ENCODE measurements around the gene ARHGAP1.

Gene ARHGAP1

DNA sequence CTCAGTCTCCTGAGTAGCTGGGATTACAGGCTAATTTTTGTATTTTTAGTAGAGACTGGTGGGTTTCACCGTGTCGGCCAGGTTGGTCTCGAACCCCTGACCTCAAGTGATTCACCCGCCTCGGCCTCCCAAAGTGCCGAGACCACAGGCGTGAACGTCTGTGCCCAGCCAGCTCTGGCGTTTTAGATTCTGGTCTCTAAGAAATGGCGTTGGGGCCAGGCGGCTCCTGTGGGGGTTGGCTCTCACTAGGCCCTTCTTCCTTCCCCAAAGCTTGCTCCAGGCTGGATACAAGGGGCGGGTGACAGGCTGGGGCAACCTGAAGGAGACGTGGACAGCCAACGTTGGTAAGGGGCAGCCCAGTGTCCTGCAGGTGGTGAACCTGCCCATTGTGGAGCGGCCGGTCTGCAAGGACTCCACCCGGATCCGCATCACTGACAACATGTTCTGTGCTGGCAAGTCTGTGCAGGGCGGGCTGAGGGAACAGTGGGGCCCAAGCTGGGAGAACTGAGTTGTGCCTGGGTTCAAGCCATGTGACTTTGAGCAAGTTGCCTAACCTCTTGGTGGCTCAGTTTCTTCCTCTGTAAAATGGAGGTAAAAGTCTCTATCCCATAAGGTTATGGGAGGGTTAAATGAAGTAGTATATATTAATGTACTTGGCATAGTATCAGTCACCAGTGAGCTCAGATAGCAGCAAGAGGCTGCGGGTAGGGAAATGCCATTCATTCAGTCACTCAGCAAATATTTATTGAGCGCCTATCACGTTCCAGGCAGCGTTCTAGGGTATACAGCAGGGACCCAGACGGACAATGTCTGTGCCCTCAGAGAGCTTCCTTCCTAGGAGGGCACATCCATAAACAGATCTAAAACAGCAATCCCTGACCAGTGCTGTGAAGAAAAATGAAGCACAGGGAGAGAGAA, 28.9 kb upstream of the ARHGAP1 start:
- TF ChIP-seq, protein P1, sequence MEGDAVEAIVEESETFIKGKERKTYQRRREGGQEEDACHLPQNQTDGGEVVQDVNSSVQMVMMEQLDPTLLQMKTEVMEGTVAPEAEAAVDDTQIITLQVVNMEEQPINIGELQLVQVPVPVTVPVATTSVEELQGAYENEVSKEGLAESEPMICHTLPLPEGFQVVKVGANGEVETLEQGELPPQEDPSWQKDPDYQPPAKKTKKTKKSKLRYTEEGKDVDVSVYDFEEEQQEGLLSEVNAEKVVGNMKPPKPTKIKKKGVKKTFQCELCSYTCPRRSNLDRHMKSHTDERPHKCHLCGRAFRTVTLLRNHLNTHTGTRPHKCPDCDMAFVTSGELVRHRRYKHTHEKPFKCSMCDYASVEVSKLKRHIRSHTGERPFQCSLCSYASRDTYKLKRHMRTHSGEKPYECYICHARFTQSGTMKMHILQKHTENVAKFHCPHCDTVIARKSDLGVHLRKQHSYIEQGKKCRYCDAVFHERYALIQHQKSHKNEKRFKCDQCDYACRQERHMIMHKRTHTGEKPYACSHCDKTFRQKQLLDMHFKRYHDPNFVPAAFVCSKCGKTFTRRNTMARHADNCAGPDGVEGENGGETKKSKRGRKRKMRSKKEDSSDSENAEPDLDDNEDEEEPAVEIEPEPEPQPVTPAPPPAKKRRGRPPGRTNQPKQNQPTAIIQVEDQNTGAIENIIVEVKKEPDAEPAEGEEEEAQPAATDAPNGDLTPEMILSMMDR (IDR thresholded peaks at IDR 0.05; ENCODE audit: borderline replicate concordance, insufficient read depth, low read depth, low read length), result no peak

DNA sequence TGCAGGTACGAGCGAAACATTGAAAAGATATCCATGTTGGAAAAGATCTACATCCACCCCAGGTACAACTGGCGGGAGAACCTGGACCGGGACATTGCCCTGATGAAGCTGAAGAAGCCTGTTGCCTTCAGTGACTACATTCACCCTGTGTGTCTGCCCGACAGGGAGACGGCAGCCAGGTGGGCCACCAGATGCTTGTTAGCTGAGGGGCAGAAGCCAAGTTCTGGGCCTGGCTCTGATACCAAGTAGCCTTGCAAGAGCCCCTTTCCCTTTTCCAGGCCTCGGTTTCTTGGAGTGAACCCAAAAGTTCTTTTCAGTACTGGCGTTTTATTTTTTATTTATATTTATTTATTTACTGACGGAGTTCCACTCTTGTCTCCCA, 28.2 kb upstream of the ARHGAP1 start:
- no peak overlapping the region for H3K4me3 ChIP-seq (ENCODE audit: low read depth, low read length)
- TF ChIP-seq, protein P1 (IDR thresholded peaks at IDR 0.05; ENCODE audit: borderline replicate concordance, insufficient read depth, low read depth, low read length), result no peak

More for the DNA sequence above, 28.9 kb upstream of the ARHGAP1 start:
- H3K4me3 ChIP-seq (ENCODE audit: low read depth, low read length), result no peak overlapping the region

DNA sequence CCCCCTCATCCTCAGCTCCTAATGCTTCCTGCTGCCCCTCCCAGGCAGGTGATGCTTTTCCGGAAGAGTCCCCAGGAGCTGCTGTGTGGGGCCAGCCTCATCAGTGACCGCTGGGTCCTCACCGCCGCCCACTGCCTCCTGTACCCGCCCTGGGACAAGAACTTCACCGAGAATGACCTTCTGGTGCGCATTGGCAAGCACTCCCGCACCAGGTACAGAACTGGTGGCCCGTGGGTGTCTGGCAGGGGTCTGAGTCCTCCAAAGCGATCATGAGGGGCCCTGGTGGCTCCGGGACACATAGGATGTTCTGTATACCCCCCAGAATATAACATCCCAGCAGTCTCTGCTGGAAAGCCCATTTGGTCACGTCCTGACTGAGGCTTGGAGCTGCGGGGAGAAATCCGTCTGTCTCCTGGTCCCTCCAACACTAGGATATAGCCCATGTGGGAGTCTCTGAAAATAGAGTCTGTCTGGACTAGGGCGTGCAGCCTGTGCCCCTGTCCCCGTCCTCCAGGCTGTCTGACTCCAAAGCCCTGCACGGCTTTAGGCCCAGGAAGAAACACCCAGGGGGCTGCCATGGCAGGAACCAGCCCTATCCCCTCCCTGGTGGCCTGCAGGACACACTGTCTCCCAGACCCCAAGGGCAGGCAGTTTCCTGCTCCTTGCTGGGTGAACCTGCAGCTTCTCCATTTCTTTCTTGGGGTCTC, 27.7 kb upstream of the ARHGAP1 start:
- no peak overlapping the region for H3K4me3 ChIP-seq (ENCODE audit: low read depth, low read length)
- TF ChIP-seq, protein P1 (IDR thresholded peaks at IDR 0.05; ENCODE audit: borderline replicate concordance, insufficient read depth, low read depth, low read length), result no peak

DNA sequence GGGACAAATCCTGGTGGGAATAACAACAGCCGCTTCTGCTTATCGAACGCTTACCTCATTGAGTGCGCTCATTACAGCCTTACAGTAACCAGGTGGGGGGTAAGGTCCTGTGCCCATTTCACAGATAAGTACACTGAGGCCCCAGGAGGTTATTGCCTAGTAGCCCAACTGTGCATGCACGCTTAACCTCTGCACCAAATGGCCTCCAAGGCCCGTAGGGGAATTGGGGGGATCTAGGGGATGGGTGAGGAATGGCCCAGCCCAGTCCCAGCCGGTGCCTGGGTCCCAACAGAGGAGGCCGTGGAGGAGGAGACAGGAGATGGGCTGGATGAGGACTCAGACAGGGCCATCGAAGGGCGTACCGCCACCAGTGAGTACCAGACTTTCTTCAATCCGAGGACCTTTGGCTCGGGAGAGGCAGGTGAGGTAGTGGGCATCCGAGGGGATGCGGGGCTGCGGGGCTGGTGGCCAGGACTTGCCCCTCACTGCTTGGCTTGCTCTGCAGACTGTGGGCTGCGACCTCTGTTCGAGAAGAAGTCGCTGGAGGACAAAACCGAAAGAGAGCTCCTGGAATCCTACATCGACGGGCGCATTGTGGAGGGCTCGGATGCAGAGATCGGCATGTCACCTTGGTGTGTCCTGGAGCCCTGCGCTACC, 25.9 kb upstream of the ARHGAP1 start:
- H3K4me3 ChIP-seq (ENCODE audit: low read depth, low read length), result no peak overlapping the region
- TF ChIP-seq, protein P1 (IDR thresholded peaks at IDR 0.05; ENCODE audit: borderline replicate concordance, insufficient read depth, low read depth, low read length), result no peak

DNA sequence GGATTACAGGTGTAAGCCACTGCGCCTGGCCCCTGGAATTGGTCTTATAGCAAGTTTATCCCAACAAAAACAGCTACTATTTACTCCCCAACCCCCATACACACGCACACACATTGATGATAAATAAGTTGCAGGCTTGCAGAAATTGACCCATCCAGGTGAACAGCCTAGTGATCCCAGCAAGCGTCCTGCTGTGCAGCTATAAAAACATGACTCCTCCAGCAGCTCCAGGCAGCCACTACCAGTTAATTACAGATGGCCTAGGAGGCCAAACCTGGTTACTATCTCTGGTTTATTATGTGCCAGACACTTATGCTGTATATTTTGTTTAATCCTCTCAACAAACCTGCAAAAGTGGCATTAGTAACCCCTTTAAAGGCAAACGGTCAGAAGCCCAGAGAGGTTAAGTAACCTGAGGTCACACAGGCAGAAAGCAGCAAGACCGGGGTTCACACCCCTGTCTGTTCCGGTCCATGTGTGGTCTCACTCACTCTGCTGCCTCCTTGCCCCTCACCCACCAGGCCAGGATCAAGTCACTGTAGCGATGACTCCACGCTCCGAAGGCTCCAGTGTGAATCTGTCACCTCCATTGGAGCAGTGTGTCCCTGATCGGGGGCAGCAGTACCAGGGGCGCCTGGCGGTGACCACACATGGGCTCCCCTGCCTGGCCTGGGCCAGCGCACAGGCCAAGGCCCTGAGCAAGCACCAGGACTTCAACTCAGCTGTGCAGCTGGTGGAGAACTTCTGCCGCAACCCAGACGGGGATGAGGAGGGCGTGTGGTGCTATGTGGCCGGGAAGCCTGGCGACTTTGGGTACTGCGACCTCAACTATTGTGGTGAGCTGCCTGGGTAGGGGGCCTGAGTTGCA, 25.2 kb upstream of the ARHGAP1 start:
- H3K4me3 ChIP-seq (ENCODE audit: low read depth, low read length), result no peak overlapping the region
- TF ChIP-seq, protein P1 (IDR thresholded peaks at IDR 0.05; ENCODE audit: borderline replicate concordance, insufficient read depth, low read depth, low read length), result no peak

DNA sequence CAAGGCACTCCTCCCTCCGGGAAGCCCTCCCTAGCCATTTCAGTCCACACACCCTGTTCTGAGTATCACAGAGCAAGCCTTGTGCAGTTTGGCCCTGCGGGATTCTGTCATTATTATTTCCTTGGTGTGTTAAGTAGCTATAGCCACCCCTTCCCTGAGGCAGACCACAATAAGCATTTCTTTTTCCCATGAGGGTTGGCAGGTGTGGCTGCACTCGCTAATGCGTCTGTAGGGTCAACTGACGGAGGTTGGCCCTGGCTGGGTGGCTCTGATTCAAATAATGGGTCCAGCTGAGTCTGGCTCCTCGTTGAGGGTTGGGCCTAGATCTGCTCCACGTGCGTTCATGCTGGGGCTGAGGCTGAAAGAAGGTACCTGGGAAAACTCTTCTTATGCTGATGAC, 23.7 kb upstream of the ARHGAP1 start:
- TF ChIP-seq, protein P1 (IDR thresholded peaks at IDR 0.05; ENCODE audit: borderline replicate concordance, insufficient read depth, low read depth, low read length), result no peak
- H3K4me3 ChIP-seq (ENCODE audit: low read depth, low read length), result no peak overlapping the region

All from GM12875 (cell line).